T-cell (primary cell): ENCODE data around the gene PGA3. TPM values are rescaled to one million over a fixed set of nuclear protein-coding genes. Genes with fewer than 3 reads are reported as not detected.
"Not testable (repeated sequence)": the region's sequence is repeated elsewhere in the genome, so short reads cannot be mapped to it uniquely, and the experiment has no call there.

ENCODE experiments used
- ATAC-seq, 4 experiments: fragments of 200-7000 bp in 3 of 4; fragments of 150-1000 bp in 1 of 4; cut with Tn5 transposase; replicated peaks in 1 of 4; 1 replicate in 3 of 4; 2 replicates in 1 of 4; pipeline ENCODE4 v1.10.0; 2021; ENCODE audit warnings: moderate library complexity in 3 of 4, mild to moderate bottlenecking in 2 of 4, moderate number of reproducible peaks in 1 of 4
- CTCF ChIA-PET, 2 donors: fragments of 300-600 bp; sonication (Branson Sonifier 250); formaldehyde crosslinking; loops; one replicate each; lab custom pipeline; 2022; ENCODE audit warnings: antibody characterized with exemption in 2 of 2; lab: Charles Lee
- POLR2A ChIA-PET, 2 donors: fragments of 300-600 bp; sonication (Branson Sonifier 250); formaldehyde crosslinking; loops; one replicate each; lab custom pipeline; 2022; ENCODE audit warnings: antibody characterized with exemption in 2 of 2; lab: Charles Lee
- DNase-seq, 35 experiments: peaks; one replicate each; pipeline versions ENCODE4 v3.0.0 to v3.0.0-alpha.2; 2013 to 2023
- H3K27ac ChIP-seq: one replicate; pipeline ENCODE4 v1.5.1; 2013; ENCODE audit warnings: low read length
- H3K27me3 ChIP-seq, 2 experiments: replicated peaks in 1 of 2; 1 replicate in 1 of 2; 2 replicates in 1 of 2; pipeline versions ENCODE4 v1.6.1 to v1.7.0; 2013; ENCODE audit warnings: low read length in 1 of 2, mixed read lengths in 1 of 2; ENCODE audit not compliant: control insufficient read depth in 2 of 2, insufficient read depth in 2 of 2; ENCODE audit errors: extremely low read depth in 1 of 2
- H3K36me3 ChIP-seq, 2 donors: 1 replicate in 1 of 2; 2 replicates in 1 of 2; pipeline versions ENCODE4 v1.6.1 to v1.7.0; 2013; ENCODE audit warnings: low read length in 1 of 2; ENCODE audit not compliant: control insufficient read depth in 2 of 2, insufficient read depth in 1 of 2; ENCODE audit errors: extremely low read depth in 1 of 2
- H3K4me1 ChIP-seq, 2 experiments: 1 replicate in 1 of 2; 2 replicates in 1 of 2; pipeline versions ENCODE4 v1.6.1 to v1.7.0; 2013; ENCODE audit warnings: low read length in 2 of 2, mixed read lengths in 1 of 2; ENCODE audit not compliant: insufficient read depth in 2 of 2, control insufficient read depth in 1 of 2; ENCODE audit errors: extremely low read depth in 1 of 2
- H3K4me3 ChIP-seq, 2 donors: 1 replicate in 1 of 2; 2 replicates in 1 of 2; pipeline versions ENCODE4 v1.5.1 to v1.7.0; 2013; ENCODE audit warnings: mild to moderate bottlenecking in 2 of 2, low read length in 1 of 2, moderate library complexity in 1 of 2; ENCODE audit not compliant: control insufficient read depth in 1 of 2; ENCODE audit errors: extremely low read depth in 1 of 2
- H3K9me3 ChIP-seq: 2 replicates; pipeline ENCODE4 v1.7.0; 2013
- H3K27ac Mint-ChIP-seq, 2 donors: one replicate each; pipeline ENCODE4 v1.8.0; 2020 to 2021; ENCODE audit warnings: mild to moderate bottlenecking in 2 of 2, mixed read lengths in 2 of 2
- H3K27me3 Mint-ChIP-seq, 2 donors: one replicate each; pipeline ENCODE4 v1.8.0; 2021 to 2022; ENCODE audit warnings: mixed read lengths in 2 of 2
- H3K36me3 Mint-ChIP-seq: one replicate; pipeline ENCODE4 v1.8.0; 2021; ENCODE audit warnings: mixed read lengths
- H3K4me1 Mint-ChIP-seq, 3 donors: one replicate each; pipeline ENCODE4 v1.8.0; 2020 to 2022; ENCODE audit warnings: mixed read lengths in 3 of 3, mild to moderate bottlenecking in 1 of 3
- H3K4me3 Mint-ChIP-seq, 3 donors: one replicate each; pipeline ENCODE4 v1.8.0; 2020 to 2022; ENCODE audit warnings: mild to moderate bottlenecking in 3 of 3, mixed read lengths in 3 of 3, moderate library complexity in 3 of 3
- H3K9me3 Mint-ChIP-seq, 3 donors: one replicate each; pipeline ENCODE4 v1.8.0; 2020 to 2022; ENCODE audit warnings: mixed read lengths in 3 of 3
- WGBS: methylation state at CpG from one replicate; pipeline ENCODE4 v1.1.5; 2013; ENCODE audit warnings: missing lambda C conversion rate; ENCODE audit not compliant: insufficient coverage; 5-methylcytosine and 5-hydroxymethylcytosine counted together
- total RNA-seq, 35 experiments: library from RNA in 6 of 35; stranded (reverse) in 6 of 35; fragments of 120-200 nt in 1 of 35; gene quantifications; one replicate each; pipeline versions ENCODE4 v1.2.1 to v1.2.4 and lab custom pipeline; 2013 to 2026

The PGA3 gene
- total RNA-seq, 5 donors from 2014 or later (not counting 1 experiment from before 2014, with no cell fraction given) = not detected

DNA sequence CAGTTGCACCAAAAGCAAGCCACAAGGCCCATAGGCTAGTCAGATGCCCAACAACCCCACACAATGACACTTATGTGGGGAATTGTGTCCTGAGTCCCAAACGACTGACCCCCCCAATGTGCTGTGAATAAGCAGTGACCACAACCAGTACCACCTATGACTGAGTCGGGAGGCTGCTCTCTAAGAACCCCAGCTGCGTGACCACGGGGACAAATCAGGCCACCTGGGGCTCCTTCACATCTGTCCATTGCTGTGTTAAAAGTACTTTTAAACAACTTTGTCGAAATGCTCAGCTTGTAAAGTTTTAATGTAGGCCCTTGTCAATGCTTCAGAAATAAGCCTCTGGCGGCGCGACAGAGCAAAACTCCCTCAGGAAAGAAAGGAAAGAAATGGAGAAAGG is 37.0 kb downstream of the PGA3 start:
- H3K27ac Mint-ChIP-seq, H3K9me3 Mint-ChIP-seq, H3K36me3 ChIP-seq, H3K27ac ChIP-seq, H3K4me3 Mint-ChIP-seq, H3K4me1 Mint-ChIP-seq, ATAC-seq, H3K36me3 Mint-ChIP-seq, CTCF ChIA-PET, DNase-seq, POLR2A ChIA-PET, H3K9me3 ChIP-seq, H3K27me3 ChIP-seq, H3K27me3 Mint-ChIP-seq, H3K4me1 ChIP-seq, H3K4me3 ChIP-seq: not testable (repeated sequence)
- 68% methylated on average over 3 of the region's 8 CpGs for WGBS

DNA sequence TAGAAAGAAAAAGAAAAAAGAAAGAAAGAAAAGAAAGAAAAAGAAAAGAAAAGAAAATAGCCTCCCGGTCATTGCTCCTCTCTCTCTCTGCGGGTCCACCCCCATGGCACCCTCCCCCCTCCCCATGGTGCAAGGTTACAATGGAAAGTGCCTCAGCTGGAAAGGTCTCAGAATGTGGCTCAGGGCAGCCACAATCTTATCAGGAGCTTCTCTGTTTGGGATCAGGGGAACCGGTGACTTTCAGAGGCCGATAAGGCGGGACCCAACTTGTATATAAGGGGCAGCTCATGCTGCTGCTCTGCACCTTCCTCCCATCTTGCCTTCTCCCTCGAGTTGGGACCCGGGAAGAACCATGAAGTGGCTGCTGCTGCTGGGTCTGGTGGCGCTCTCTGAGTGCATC is 37.6 kb downstream of the PGA3 start, which contains the start of gene PGA5:
TSS of gene PGA5 (plus strand) at position 301 of the 400 bp plus-strand sequence. CDS start at position 353, 52 bp downstream.
- ATAC-seq, H3K4me3 Mint-ChIP-seq, H3K9me3 ChIP-seq, H3K36me3 ChIP-seq, H3K9me3 Mint-ChIP-seq, H3K4me1 ChIP-seq, H3K4me1 Mint-ChIP-seq, H3K27ac Mint-ChIP-seq, CTCF ChIA-PET, H3K27ac ChIP-seq, H3K36me3 Mint-ChIP-seq, H3K27me3 Mint-ChIP-seq, H3K27me3 ChIP-seq, POLR2A ChIA-PET, DNase-seq, H3K4me3 ChIP-seq: not testable (repeated sequence)
- no CpG with 5 or more reads among the region's 8 CpGs for WGBS

DNA sequence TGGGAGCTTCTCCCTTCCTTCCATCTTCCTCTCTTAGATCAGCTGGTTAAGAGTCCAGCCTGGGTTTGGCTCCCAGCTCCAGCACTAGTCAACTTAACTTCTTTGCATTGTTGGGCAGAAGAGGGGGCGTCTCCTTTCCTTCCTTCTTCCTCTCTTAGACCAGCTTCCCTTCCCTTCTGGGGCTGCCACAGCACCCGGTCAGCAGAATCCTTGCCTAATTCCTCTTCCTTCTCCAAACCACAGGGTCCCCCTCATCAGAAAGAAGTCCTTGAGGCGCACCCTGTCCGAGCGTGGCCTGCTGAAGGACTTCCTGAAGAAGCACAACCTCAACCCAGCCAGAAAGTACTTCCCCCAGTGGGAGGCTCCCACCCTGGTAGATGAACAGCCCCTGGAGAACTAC is 38.2 kb downstream of the PGA3 start:
- H3K4me1 ChIP-seq, H3K9me3 Mint-ChIP-seq, H3K27me3 Mint-ChIP-seq, H3K27ac ChIP-seq, H3K4me3 Mint-ChIP-seq, H3K27ac Mint-ChIP-seq, DNase-seq, POLR2A ChIA-PET, H3K36me3 ChIP-seq, H3K4me1 Mint-ChIP-seq, CTCF ChIA-PET, H3K9me3 ChIP-seq, H3K36me3 Mint-ChIP-seq, ATAC-seq, H3K27me3 ChIP-seq, H3K4me3 ChIP-seq: not testable (repeated sequence)
- WGBS = no CpG with 5 or more reads among the region's 5 CpGs

DNA sequence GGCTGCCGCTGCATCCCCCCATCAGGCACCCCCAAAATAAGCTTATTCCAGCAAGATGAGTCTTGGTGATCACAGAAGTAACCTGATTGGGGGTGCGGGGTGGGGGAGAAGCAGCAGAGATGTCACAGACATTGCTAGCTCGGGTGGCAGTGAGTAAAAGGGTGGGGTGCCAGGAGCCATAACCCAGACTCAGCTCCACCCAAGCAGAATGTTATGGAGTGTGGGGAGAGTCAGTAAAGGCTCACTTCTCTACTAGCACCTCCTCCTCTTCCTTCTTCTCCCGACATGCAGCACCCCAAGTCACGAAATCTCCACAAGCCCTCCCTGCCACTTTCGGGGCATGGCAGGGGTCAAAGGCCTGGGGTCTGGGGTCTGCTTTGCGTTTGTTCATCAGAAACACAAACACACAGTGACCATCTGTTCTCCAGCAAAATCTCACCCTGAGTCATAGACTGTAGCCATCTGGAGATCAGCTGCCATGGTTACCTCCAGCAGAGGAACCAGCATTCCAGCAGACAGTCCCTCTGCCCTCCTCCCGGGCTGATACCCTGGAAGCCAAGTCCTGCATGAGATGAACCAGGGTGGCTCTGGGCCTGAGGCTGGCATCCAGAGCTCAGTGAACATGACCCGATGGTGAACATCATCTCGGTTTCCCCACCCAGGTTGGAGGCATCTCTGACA is 42.1 kb downstream of the PGA3 start:
- H3K27ac Mint-ChIP-seq, H3K36me3 Mint-ChIP-seq, H3K27me3 Mint-ChIP-seq, H3K9me3 ChIP-seq, H3K4me1 ChIP-seq, CTCF ChIA-PET, H3K27ac ChIP-seq, POLR2A ChIA-PET, H3K4me3 Mint-ChIP-seq, H3K9me3 Mint-ChIP-seq, H3K36me3 ChIP-seq, H3K27me3 ChIP-seq, ATAC-seq, H3K4me3 ChIP-seq, H3K4me1 Mint-ChIP-seq, DNase-seq: not testable (repeated sequence)
- no CpG with 5 or more reads among the region's 10 CpGs for WGBS

DNA sequence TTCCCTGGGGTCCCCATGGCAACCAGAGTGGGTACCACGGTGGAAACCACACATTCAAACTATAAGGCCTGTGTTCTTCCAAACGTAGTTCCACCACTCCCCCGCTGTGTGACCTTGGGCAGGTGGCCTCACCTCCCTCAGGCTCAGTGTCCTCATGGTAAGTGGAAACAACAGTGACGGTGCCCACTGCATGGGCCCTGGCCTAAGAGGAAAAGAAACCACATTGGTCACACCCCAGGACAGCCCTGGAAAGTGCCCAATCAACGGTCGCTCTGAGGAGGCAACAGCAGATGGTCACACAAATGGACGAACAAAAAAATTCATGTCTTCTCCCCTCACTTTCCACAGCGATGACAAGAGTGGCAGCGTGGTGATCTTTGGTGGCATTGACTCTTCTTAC is 44.8 kb downstream of the PGA3 start:
- H3K4me3 ChIP-seq, H3K27me3 Mint-ChIP-seq, H3K27me3 ChIP-seq, POLR2A ChIA-PET, H3K36me3 ChIP-seq, H3K4me1 Mint-ChIP-seq, CTCF ChIA-PET, DNase-seq, H3K4me3 Mint-ChIP-seq, H3K9me3 ChIP-seq, ATAC-seq, H3K4me1 ChIP-seq, H3K27ac ChIP-seq, H3K9me3 Mint-ChIP-seq, H3K27ac Mint-ChIP-seq, H3K36me3 Mint-ChIP-seq: not testable (repeated sequence)
- 70% methylated on average over 4 of the region's 9 CpGs for WGBS

DNA sequence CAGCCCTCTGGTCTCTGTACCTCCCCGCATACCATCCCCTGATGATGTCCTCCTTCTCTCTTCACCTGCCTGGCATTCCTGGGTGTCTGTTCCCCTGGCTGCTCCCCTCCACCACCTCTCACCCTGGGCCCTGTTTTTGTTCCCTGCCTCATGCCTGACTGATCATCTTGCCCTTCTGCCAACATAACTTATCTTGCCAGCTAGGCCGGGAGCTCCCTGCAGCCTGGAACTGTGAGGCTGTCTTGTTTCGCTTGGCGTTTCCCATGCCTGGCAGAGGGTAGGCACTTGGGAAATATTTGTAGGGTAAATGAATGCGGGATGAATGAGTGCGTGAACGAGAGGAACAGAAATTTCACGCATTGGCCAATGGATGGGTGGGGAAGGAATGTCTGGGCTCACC is 45.9 kb downstream of the PGA3 start:
- H3K27me3 ChIP-seq, H3K27ac ChIP-seq, DNase-seq, H3K9me3 Mint-ChIP-seq, ATAC-seq, H3K4me1 ChIP-seq, H3K4me3 ChIP-seq, H3K4me1 Mint-ChIP-seq, CTCF ChIA-PET, H3K27ac Mint-ChIP-seq, H3K4me3 Mint-ChIP-seq, POLR2A ChIA-PET, H3K36me3 Mint-ChIP-seq, H3K27me3 Mint-ChIP-seq, H3K9me3 ChIP-seq, H3K36me3 ChIP-seq: not testable (repeated sequence)
- 78% methylated on average over 4 of the region's 8 CpGs for WGBS
